GM19043 (cell line): Measurements from ENCODE around the gene RASSF1.

Experiments
- ATAC-seq: cut with Tn5 transposase; IDR thresholded peaks from one replicate; pipeline ENCODE4 v1.9.1; 2021; ENCODE audit warnings: low read depth; ENCODE audit not compliant: unreplicated experiment

The RASSF1 gene

GRCh38 chr3:50345586-50346234, 5.1 kb upstream of the RASSF1 start, which contains the start of gene ZMYND10:
Gene ZMYND10, minus strand, starts transcription at chr3:50345732. Its CDS starts 153 bp downstream, at chr3:50345579.
- ATAC-seq: no peak

DNA sequence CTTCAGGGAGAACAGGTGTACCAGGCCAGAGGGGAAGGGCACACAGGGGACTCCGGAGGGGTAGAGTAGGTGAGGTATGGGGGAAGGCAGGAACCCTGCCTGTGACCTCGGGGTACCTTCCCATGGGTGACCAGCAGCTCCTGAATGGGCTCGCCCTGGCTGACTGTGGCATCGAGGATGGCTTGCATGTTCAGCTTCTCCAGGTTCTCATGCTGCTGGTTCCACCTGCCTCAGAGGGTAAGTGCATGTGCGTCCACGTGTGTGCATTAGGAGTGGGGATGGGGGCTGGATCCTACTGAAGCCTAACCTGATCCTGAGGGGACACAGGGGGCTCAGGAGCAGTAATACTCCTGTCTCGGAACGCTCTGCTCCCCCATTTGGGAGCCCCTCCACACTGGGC, 4.4 kb upstream of the RASSF1 start:
- ATAC-seq: no peak

- ATAC-seq: no peak
Measured at GRCh38 chr3:50342813-50343633, 2.4 kb upstream of the RASSF1 start.

DNA sequence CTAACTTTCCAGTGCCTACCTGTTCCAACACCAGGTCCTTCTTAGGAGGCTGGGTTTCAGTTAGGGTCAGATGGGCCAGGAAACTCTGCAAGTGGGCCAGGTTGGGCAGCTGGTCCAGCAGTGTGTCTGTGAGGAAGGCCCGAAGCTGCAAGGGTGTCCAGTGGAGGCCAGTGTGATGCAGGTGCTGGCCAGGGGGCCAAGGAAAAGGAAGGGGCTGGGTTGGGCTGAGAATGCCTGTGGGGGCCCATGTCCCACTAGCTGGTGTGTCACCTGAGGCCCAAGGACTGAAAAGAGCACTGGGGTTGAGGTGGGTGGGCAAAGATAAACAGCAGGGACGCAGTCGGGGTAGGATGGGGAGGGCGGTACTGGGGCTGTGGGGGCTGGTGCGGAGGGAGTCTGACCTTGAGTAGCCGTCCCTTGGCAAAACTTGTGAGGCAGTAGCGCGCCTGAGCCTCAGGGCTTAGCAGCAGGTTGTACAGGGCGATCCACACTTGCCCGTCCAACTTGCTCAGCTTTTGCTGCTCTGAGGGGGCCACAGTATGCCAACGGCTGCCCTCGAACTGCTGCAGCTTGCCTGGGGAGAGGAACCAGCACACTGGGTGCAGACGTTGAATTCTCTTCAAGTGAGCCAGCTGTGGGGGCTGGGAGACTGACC, 1.5 kb upstream of the RASSF1 start:
- ATAC-seq: no peak

DNA sequence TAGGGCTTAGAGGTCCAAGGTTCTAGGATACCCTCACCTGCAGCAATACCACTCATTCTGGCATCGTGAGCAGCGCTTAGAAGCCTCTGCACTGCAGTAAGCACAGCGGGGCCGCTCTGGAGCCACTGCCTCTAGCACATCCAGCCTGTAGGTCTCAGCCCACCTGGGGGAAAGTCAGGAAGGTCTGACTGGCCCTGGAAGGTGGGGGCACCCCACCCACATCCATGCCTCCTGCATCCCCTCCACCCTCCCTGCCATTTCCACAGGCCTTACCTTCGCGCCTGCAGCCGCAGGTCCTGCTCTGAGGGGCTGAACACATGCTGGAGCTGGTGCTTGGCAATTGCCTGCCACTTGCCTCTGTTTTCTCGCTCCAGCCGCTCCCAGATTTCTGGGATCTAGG, 901 bp upstream of the RASSF1 start:
- no peak for ATAC-seq

GRCh38 chr3:50340147-50340447, 539 bp downstream of the RASSF1 start:
- no peak for ATAC-seq

DNA sequence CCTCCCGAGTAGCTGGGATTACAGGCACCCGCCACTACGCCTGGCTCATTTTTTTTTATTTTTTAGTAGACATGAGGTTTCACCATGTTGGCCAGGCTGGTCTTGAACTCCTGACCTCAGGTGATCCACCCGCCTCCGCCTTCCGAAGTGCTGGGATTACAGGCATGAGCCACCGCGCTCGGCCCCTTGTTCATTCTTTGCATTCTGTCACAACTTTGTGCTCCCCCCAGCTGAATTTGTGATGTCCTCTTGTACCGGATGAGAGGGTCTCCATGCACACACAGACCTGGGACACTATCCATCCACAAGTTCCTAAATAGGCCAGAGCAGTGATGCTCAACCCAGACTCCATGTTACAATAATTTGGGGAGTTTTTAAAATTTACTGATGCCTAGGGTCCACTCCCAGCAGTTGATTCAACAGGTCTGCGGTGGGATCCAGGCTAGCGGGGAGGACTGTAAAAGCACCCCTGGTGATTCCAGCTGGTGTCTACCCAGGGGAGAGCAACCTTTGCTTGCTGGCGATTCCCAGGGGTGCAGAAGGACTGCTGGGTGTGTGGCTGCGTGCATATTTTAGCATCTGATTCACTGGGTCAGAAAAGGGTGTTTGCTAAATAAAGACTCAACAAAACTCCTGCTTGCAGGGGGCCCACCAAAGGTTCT, 1.0 kb downstream of the RASSF1 start:
- ATAC-seq: no peak

- no peak for ATAC-seq
Measured at GRCh38 chr3:50338965-50339364, 1.7 kb downstream of the RASSF1 start.

- peak; percentile 60 for ATAC-seq
Measured at GRCh38 chr3:50337175-50337861, 3.3 kb downstream of the RASSF1 start.

GRCh38 chr3:50336452-50337174, 4.0 kb downstream of the RASSF1 start:
- peak; percentile 22 for ATAC-seq

- no peak for ATAC-seq
Measured at GRCh38 chr3:50334339-50335075, 6.1 kb downstream of the RASSF1 start.

GRCh38 chr3:50333744-50334328, 6.8 kb downstream of the RASSF1 start:
- no peak for ATAC-seq

DNA sequence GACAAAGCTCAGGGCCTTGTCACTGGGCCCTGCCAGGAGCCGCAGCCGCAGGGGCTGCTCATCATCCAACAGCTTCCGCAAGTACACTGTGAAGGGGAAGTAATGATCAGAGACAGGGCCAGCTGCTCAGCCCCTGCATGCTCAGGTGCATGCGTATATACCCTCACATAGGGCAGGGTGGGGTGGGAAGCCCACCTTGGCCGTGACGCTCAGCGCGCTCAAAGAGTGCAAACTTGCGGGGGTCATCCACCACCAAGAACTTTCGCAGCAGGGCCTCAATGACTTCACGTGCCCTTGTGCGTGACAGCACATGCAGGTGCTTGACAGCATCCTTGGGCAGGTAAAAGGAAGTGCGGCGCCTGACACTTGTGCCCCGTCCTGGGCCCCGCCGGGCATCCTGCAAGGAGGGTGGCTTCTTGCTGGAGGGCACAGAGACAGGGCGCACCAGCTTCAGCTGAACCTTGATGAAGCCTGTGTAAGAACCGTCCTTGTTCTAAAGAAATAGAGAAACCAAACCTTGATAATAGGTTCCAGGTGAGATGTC, 9.2 kb downstream of the RASSF1 start:
- ATAC-seq: no peak

GRCh38 chr3:50330330-50330729, 10.3 kb downstream of the RASSF1 start:
- ATAC-seq: no peak

DNA sequence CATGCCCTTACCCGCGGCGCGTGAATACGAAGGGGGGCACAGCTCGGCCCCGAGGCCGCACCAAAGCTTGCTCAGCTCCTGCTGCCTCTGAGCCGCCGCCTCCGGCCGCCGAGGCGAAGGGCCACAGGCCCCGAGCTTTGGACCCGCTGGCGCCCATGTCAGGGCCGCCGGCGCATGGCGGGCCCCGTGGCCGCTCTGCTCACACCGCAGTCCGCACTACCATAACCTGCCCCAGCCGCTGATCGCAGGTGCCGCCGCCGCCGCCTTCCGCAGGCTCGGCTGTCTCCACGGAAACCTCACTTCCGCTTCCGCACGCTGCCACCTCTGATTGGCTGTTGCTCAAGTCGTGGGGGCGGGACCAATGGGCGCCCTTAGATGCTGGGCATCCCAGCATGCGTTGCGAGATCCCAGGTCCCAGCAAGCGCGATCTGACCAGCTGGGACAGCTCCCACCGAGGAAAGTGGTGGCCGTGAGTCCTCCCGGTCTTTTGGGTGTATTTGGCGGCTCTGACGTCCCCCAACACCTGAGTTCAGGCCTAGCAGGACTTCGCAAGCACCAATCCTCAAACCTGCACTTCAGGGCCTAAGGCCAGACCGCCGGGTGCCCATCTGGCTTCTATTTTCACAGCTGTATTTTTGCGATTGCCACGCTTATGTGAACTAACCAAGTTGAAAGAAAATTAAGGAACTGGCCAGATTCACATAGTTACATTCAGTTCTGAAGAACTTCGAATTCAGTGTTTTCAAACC, 12.5 kb downstream of the RASSF1 start, which contains the start of gene TUSC2:
TUSC2 (minus strand) TSS at position 281 of the 749 bp plus-strand sequence; CDS start at position 157, 124 bp downstream.
- ATAC-seq: peak; percentile 88

DNA sequence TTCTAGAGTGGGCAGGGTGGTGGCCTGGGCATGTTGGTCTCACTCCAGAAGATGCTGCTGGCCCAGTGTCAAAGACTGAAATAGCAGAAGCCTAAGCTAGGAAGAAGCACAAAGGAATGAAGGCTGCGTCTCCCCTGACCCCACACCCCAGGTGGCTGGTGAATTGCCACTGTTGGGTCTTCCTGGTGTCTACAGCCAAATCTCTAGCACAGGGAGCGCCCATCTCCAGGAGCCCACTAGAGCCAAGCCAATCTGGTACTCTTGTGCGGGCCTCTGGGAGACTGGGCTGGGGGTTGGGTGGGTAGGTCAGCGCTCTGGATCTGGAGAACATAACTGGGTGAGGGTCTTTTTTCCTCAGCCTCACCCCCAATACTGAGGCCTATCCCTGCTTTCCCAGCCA, 13.5 kb downstream of the RASSF1 start:
- ATAC-seq: no peak

DNA sequence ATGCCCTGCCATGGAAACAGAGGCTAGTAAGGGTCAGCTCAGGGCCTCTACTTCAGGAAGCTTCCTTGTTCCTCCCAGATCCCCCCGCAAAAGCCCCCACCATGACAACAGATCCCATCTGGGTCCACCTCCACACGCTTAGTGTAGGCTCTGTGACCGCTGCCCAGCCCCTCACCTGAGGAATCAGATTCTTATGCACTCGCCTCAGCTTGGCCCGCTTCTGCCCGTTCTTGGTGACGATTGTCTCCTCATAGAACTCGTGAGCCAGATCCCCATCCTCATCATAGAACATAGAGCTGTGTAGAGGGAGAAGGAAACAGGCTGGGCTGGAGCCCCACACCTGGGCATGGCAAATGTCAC, 14.5 kb downstream of the RASSF1 start:
- no peak for ATAC-seq
